PC-3 (cell line): ENCODE data around the gene FAM222A. TPM values are rescaled to one million over a fixed set of nuclear protein-coding genes. Genes with fewer than 3 reads are reported as not detected.

Source experiments
- ATAC-seq: fragments of 200-7000 bp; cut with Tn5 transposase; 2 replicates; pipeline ENCODE4 v1.9.1; 2020; ENCODE audit warnings: mild to moderate bottlenecking, moderate library complexity
- BruUV-seq: library from RNA; stranded (reverse); fragments of 400-500 nt; replicated peaks from 2 replicates; lab custom pipeline; 2021; lab: Mats Ljungman, UMichigan
- CTCF ChIA-PET: fragments of 300-600 bp; sonication (Branson Sonifier 250); formaldehyde crosslinking; loops from one replicate; lab custom pipeline; 2022; ENCODE audit warnings: antibody characterized with exemption; lab: Charles Lee
- POLR2A ChIA-PET: fragments of 300-600 bp; sonication (Branson Sonifier 250); formaldehyde crosslinking; loops from one replicate; lab custom pipeline; 2022; ENCODE audit warnings: antibody characterized with exemption; ENCODE audit not compliant: unreplicated experiment; lab: Charles Lee
- DNase-seq: peaks from one replicate; pipeline ENCODE4 v3.0.0-alpha.2; 2015
- H2AFZ ChIP-seq: fragments of 300-600 bp; sonication (generic); 2 replicates; pipeline ENCODE4 v1.6.0; 2016; ENCODE audit warnings: antibody characterized with exemption, low read length
- H3F3A ChIP-seq: fragments of 300-600 bp; sonication (generic); one replicate; pipeline ENCODE4 v1.6.0; 2017; ENCODE audit warnings: antibody characterized with exemption, low read length, control low read depth, mild to moderate bottlenecking; ENCODE audit not compliant: unreplicated experiment
- H3K27ac ChIP-seq: fragments of 300-600 bp; sonication (generic); 2 replicates; pipeline ENCODE4 v1.5.1; 2016; ENCODE audit warnings: mild to moderate bottlenecking, low read length
- H3K27me3 ChIP-seq: fragments of 300-600 bp; sonication (generic); 2 replicates; pipeline ENCODE4 v1.6.1; 2016; ENCODE audit warnings: low read length, mixed read lengths
- H3K36me3 ChIP-seq: fragments of 300-600 bp; sonication (generic); 2 replicates; pipeline ENCODE4 v1.6.1; 2016; ENCODE audit warnings: low read depth, mixed run types, low read length, mixed read lengths
- H3K4me1 ChIP-seq: fragments of 300-600 bp; sonication (generic); 2 replicates; pipeline ENCODE4 v1.5.1; 2016; ENCODE audit warnings: low read length; ENCODE audit not compliant: insufficient read depth
- H3K4me2 ChIP-seq: fragments of 300-600 bp; sonication (generic); 2 replicates; pipeline ENCODE4 v1.6.0; 2016; ENCODE audit warnings: low read length
- H3K4me3 ChIP-seq: fragments of 300-600 bp; sonication (generic); 2 replicates; pipeline ENCODE4 v1.5.1; 2016; ENCODE audit warnings: mild to moderate bottlenecking, low read length, mixed read lengths
- H3K79me2 ChIP-seq: fragments of 300-600 bp; sonication (generic); 2 replicates; pipeline ENCODE4 v1.6.1; 2017; ENCODE audit warnings: low read length, mixed read lengths
- H3K9ac ChIP-seq: fragments of 300-600 bp; sonication (generic); 2 replicates; pipeline ENCODE4 v1.6.0; 2016; ENCODE audit warnings: mild to moderate bottlenecking, low read length
- H3K9me2 ChIP-seq: fragments of 300-600 bp; sonication (generic); replicated peaks from 2 replicates; pipeline ENCODE4 v1.6.1; 2016; ENCODE audit warnings: mixed run types, low read length, mixed read lengths
- H3K9me3 ChIP-seq: fragments of 300-600 bp; sonication (generic); 2 replicates; pipeline ENCODE4 v1.6.1; 2016; ENCODE audit warnings: low read length, mixed read lengths
- H4K20me1 ChIP-seq: fragments of 300-600 bp; sonication (generic); 2 replicates; pipeline ENCODE4 v1.6.1; 2016; ENCODE audit warnings: low read length, mixed read lengths
- EZH2 ChIP-seq: fragments of 300-600 bp; sonication (generic); IDR thresholded peaks from one replicate; pipeline ENCODE4 v1.6.1; 2017; ENCODE audit warnings: antibody characterized with exemption, mild to moderate bottlenecking, low read length; ENCODE audit not compliant: unreplicated experiment
- EZH2phosphoT487 ChIP-seq: fragments of 300-600 bp; sonication (generic); IDR thresholded peaks from 2 replicates; pipeline ENCODE4 v1.6.1; 2018; ENCODE audit warnings: mild to moderate bottlenecking, antibody characterized with exemption, low read length, borderline replicate concordance
- intact Hi-C: fragments of 100-400 bp; cut with micrococcal nuclease; formaldehyde crosslinking; loops from 2 replicates; pipeline ENCODE4 v1.9.0; 2023
- total RNA-seq: library from RNA; depleted of rRNA; stranded (reverse); fragments of >200 nt; gene quantifications from 2 replicates; pipeline ENCODE4 v1.2.3, GENCODE V29; 2014
- TF ChIP-seq, protein P1 (sequence below): fragments of 300-600 bp; sonication (generic); conservative IDR thresholded peaks from 2 replicates; pipeline ENCODE4 v1.5.1; 2017; ENCODE audit warnings: antibody characterized with exemption, low read depth, mild to moderate bottlenecking, low read length

FAM222A gene
- total RNA-seq, 1 experiment from 2014 or later: 11.7 TPM

DNA sequence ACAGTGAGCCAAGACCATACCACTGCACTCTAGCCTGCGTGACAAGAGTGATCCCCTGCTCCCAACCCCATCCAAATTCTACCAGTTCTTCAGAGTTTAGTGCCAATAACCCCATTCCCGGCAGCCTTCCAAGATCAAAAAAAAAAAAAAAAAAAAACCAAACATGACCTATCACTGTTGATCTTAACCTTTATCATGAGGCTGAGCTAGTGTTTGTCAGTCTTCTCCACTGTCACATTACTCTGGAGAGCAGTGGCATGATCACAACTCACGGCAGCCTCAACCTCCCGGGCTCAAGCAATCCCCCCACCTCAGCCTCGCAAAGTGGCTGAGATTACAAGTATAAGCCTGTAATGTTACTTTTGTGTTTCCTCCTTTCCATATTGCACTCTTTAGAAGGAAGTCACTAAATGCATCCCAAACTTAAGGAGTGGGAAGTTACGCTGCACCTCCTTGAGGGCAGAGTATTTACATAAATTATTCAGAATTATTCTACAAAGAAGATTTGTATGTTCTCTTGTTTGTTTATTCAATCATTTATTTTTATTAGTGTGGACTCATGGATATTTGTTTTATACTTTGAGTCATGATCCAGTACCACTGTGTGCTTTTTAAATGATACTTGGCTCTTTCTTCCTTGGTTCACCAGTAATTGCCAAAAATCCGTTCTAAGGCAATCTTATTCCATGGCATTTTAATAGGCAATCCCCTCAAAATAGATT, 31.5 kb upstream of the FAM222A start:
- H3K9ac ChIP-seq: no peak overlapping the region
- H3K79me2 ChIP-seq: no peaks in the 10 kb centered on the region
- H3K27ac ChIP-seq: peak overlapping the region; percentile 62
- TF ChIP-seq EZH2phosphoT487 (no peak), EZH2 (no peak)
- TF ChIP-seq, protein P1, sequence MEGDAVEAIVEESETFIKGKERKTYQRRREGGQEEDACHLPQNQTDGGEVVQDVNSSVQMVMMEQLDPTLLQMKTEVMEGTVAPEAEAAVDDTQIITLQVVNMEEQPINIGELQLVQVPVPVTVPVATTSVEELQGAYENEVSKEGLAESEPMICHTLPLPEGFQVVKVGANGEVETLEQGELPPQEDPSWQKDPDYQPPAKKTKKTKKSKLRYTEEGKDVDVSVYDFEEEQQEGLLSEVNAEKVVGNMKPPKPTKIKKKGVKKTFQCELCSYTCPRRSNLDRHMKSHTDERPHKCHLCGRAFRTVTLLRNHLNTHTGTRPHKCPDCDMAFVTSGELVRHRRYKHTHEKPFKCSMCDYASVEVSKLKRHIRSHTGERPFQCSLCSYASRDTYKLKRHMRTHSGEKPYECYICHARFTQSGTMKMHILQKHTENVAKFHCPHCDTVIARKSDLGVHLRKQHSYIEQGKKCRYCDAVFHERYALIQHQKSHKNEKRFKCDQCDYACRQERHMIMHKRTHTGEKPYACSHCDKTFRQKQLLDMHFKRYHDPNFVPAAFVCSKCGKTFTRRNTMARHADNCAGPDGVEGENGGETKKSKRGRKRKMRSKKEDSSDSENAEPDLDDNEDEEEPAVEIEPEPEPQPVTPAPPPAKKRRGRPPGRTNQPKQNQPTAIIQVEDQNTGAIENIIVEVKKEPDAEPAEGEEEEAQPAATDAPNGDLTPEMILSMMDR: no peak
- H3K36me3 ChIP-seq: no peaks in the 10 kb centered on the region
- H4K20me1 ChIP-seq: no peaks in the 10 kb centered on the region
- no peaks in the 10 kb centered on the region for H3F3A ChIP-seq
- ChIA-PET CTCF (interaction anchor here (0.9 kb wide), 1 partner anchor 9 kb away, joined by 5 read pairs; no protein-coding TSS in a partner anchor), POLR2A (no interaction called here)
- no peaks in the 10 kb centered on the region for H3K27me3 ChIP-seq
- peak; percentile 52 for DNase-seq
- intact Hi-C loops: loop anchor here (1.0 kb wide), 3 partner anchors 9 to 109 kb away; partner anchors contain the start of genes MMAB and MVK
- H3K4me2 ChIP-seq: peak overlapping the region; percentile 48
- H3K9me2 ChIP-seq: no peaks in the 10 kb centered on the region
- peak; percentile 96 for ATAC-seq
- no peak overlapping the region for H2AFZ ChIP-seq
- no TSS peak for BruUV-seq
- peaks cover 18% of the 10 kb centered on the region for H3K4me1 ChIP-seq
- no peak overlapping the region for H3K4me3 ChIP-seq
- H3K9me3 ChIP-seq: no peaks in the 10 kb centered on the region

DNA sequence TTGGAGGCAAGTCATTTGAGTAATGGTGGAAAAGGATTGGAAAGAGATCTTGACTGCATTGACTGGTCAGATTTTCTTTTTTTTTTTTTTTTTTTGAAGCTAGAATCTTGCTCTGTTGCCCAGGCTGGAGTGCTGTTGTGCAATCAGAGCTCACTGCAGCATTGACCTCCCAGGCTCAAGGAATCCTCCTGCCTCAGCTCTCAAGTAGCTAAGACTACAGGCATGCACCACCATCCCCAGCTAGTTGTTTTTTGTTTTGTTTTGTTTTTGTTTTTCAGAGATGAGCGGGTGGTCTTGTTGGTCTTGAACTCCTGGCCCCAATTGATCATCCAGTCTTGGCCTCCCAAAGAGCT, 30.9 kb upstream of the FAM222A start:
- peaks cover 18% of the 10 kb centered on the region for H3K4me1 ChIP-seq
- peak overlapping the region; percentile 62; the same call in 1 of the 2 replicates for H3K27ac ChIP-seq
- DNase-seq: no peak
- H3K36me3 ChIP-seq: no peaks in the 10 kb centered on the region
- H4K20me1 ChIP-seq: no peaks in the 10 kb centered on the region
- H3K9me3 ChIP-seq: no peaks in the 10 kb centered on the region
- POLR2A ChIA-PET: no interaction called here
- no peak overlapping the region for H3K9ac ChIP-seq
- H3K79me2 ChIP-seq: no peaks in the 10 kb centered on the region
- BruUV-seq: no TSS peak
- no peaks in the 10 kb centered on the region for H3K9me2 ChIP-seq
- CTCF ChIA-PET: interaction anchor here (0.9 kb wide), 1 partner anchor 9 kb away, joined by 5 read pairs; no protein-coding TSS in a partner anchor
- H3K27me3 ChIP-seq: no peaks in the 10 kb centered on the region
- no peak overlapping the region for H3K4me2 ChIP-seq
- no peak overlapping the region for H3K4me3 ChIP-seq
- intact Hi-C loops: loop anchor here (1.0 kb wide), 3 partner anchors 9 to 109 kb away; partner anchors contain the start of genes MMAB and MVK
- no peak; the same call in 1 of the 2 replicates for ATAC-seq
- TF ChIP-seq EZH2phosphoT487 (no peak), EZH2 (no peak)
- TF ChIP-seq, protein P1: no peak
- no peak overlapping the region for H2AFZ ChIP-seq
- H3F3A ChIP-seq: no peaks in the 10 kb centered on the region

DNA sequence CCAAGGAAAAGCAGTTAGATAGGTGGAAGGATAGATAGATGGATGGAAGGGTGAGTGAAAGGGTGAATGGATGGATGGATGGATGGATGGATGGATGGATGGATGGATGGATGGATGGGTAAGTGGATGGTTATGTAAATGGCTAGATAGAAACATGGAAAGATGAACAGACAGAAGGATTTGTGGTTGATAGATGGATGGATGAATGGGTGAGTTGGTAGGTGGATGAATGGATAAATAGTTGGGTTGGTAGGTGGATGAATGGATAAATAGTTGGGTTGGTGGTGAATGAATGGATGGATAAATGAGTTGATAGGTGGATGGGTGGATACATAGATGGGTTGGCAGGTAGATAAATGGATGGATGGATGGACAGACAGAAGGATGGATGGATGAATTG, 30.3 kb upstream of the FAM222A start:
- H3K9me2 ChIP-seq: no peaks in the 10 kb centered on the region
- no peaks in the 10 kb centered on the region for H3F3A ChIP-seq

More for the DNA sequence above, 30.3 kb upstream of the FAM222A start:
- Histone ChIP-seq H3K4me3 (no peak overlapping the region), H3K4me1 (peaks cover 18% of the 10 kb centered on the region), H3K27ac (no peak overlapping the region), H2AFZ (no peak overlapping the region), H3K79me2 (no peaks in the 10 kb centered on the region), H3K27me3 (no peaks in the 10 kb centered on the region), H4K20me1 (no peaks in the 10 kb centered on the region), H3K36me3 (no peaks in the 10 kb centered on the region), H3K9ac (no peak overlapping the region), H3K4me2 (no peak overlapping the region), H3K9me3 (no peaks in the 10 kb centered on the region)
- CTCF ChIA-PET: no interaction called here
- DNase-seq (no peak), ATAC-seq (no peak)
- TF ChIP-seq EZH2 (no peak), EZH2phosphoT487 (no peak)
- TF ChIP-seq, protein P1: no peak
- intact Hi-C loops: no loop called here
- no TSS peak for BruUV-seq
- POLR2A ChIA-PET: no interaction called here
